Pulmonary artery endothelial cell (primary cell): ENCODE results near the gene C2CD2. TPM values are rescaled to one million over a fixed set of nuclear protein-coding genes. Genes with fewer than 3 reads are reported as not detected.

ENCODE experiments used
- DNase-seq: peaks from one replicate; pipeline ENCODE4 v3.0.0-alpha.2; 2011; ENCODE audit warnings: low read depth, low spot score
- total RNA-seq: library from RNA; depleted of rRNA; stranded (reverse); fragments of >200 nt; gene quantifications from 2 replicates; pipeline ENCODE4 v1.2.3, GENCODE V29; 2014

Gene C2CD2
- total RNA-seq, 1 donor from 2014 or later = 35.1 TPM

DNA sequence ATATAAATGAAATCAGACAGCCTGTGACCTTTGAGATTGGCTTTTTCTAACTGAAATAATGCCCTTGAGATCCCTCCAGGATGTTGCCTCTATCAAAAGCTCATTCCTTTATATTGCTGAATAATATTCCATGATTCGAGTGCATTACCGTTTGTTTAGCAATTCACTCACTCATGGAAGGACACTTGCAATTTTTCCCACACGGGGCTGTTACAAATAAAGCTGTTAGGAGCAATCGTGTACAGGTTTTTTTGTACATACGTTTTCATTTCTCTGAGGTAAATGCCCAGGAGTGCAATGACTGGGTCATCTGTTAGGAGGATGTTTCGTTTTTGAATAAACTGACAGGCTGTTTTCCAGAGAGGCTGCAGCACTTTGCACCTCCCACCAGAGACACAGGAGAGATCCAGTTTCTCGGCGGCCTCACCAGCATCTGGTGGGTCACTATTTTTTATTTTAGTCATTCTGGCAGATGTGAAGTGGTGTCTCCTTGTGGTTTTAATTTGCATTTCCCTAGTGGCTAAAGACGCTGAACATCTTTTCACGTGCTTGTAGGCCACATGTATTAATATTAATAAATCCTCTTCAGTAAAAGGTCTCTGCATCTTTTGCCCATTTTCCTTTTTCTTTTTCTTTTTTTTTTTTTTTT lies 85.6 kb downstream of the C2CD2 start:
- no peak for DNase-seq

DNA sequence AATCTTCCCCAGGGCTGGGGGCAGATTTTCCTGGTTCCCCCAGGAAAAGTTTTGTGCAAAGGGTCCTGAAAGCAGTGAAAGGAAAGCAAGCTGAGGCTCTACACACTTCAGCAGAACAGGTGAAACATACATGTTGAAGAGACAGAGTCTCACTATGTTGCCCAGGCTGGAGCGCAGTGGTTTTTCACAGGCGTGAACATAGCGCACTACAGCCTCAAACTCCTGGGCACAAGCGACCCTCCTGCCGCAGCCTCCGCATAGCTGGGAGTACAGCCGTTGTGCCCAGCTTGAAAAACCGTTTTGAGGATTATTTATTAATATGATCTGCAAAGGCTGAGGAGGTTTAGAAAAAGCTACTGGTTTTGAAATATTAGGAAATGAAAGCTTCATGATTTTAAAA lies 86.5 kb downstream of the C2CD2 start:
- no peak for DNase-seq

DNA sequence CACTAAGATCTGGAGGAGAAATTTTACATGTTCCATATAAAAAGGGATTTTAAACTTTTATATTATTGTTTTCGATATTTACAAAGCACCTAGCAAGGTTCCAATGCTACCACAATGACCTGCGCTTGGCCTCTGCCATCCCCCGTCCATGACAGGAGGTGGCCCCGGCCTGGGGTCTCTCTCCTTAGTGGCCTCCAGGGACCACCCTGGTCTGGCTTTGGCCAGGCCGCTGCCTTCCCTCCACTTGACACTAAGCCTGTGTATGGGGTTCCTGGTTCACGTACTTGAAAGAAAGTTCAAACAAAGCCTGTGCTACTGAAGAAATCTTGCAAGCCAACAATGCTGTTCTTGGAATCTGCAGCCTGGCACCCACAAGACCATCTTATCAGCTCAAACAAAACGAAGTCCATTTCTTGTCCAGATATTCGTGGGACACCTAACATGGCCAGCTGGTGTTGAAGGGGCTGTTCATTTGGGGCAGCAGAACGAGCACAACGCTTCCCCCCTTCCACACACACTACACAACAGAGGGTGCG lies 87.5 kb downstream of the C2CD2 start:
- no peak for DNase-seq

DNA sequence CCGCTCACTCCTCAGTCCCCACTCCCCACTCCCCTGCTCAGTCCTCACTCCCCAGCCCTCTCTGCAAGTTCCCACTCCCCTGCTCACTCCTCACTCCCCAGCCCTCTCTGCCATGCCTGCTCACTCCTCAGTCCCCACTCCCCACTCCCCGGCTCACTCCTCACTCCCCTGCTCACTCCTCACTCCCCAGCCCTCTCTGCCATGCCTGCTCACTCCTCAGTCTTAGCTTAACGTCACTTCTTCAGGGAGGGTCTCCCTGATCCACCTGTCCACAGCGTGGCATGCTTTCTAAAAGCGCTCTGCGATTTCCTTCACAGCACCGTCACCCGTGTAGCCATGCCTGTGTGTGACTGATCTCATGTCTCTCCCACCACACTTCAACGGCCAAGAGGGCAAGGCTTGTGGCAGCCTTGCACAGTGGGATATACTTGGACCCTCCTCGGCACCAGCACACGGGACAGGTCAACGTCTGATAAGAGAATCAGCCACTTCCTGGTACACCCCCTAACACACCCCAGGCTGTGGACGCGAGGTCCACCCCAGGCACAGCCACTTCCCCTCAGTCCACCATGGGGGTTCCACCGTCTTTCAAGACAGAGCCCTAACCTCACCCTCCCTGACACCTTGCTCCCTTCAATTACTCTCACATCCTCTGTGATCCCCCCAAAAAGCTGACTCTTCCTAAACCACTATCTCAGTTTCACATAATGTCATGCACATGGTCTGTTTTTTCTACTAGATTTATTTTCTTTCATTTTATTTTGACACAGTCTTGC lies 88.6 kb downstream of the C2CD2 start:
- DNase-seq = no peak

DNA sequence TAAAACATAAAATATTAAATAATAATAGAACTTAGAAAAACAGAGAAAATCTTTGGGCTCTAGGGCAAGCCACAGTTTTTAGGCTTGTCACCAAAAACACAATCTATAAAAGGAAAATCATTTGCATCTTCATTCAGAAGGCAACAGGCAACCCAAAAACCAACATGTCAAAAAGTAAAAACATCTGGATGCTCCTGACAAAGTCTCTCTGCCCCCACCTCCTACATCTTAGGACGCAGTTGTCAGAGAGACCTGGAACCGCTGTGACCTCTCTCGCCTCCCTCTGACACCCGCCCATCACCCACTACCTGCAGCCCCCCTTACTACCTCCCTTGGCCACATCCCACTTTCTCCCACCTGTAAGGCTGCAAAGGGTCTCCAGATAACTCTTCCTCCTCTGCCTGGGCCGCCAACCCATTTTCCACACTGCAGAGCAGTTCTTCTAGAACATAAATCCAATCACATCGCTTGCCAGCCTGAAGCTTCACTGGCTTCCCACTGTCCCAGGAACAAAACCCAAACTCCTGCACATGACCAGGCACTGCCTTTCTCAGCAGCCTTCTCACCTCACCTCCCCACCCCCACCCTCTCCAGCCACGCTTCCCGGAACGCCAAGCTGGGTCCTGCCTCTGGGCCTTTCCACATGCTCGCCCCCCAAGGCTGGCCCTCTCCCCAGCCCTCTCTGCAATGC lies 89.4 kb downstream of the C2CD2 start:
- DNase-seq = no peak

DNA sequence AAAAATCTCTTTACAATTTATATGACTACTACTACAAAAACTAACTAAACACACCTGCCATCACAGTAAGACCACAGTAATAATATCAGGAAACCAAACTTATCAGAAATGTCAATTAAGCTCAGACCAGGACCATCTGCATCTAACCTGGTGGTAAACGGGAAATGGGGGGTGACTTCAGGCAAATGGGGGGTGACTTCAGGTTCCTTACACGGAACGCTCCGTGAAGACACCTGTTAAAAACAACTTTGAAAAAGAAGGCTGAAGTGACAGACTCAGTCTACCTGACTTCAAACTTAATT lies 90.4 kb downstream of the C2CD2 start:
- DNase-seq = no peak

DNA sequence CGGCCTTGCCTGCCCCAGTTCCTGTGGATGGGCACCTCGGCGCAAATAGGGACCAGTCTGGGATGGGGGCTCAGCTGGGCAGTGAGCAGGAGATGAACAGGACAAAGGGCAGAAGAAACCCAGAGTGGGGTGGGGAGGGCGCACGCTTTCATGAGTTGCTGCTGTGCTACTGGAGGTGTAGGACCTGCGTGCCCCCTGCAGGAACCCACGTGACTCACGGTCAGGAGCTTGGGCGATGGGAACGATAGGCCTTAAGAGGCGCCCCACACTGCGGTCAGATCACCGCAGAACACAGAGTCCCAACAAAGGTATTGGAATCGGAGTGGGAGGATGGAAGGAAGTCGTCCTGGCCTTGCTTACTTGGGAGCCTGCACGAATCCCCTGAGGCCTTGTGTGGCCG lies 91.8 kb downstream of the C2CD2 start:
- no peak for DNase-seq

DNA sequence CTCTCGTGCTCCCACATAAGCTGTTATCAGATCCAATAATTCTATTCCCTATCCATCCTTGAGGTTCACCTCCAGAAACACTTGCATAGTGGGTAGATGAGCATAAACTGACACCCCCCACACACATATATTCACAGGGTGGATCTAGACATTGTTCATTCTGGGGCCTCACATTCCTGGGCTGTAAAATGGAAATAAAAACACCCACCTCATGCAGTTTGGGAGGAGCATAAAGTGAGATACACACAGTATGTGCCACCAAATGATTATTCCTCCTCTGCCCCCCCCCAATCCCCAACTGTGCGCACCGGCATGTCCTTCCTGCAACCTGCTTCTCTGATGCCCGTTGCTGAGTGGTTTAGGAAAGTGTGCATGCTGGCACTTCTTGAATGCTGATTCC lies 92.6 kb downstream of the C2CD2 start:
- no peak for DNase-seq

DNA sequence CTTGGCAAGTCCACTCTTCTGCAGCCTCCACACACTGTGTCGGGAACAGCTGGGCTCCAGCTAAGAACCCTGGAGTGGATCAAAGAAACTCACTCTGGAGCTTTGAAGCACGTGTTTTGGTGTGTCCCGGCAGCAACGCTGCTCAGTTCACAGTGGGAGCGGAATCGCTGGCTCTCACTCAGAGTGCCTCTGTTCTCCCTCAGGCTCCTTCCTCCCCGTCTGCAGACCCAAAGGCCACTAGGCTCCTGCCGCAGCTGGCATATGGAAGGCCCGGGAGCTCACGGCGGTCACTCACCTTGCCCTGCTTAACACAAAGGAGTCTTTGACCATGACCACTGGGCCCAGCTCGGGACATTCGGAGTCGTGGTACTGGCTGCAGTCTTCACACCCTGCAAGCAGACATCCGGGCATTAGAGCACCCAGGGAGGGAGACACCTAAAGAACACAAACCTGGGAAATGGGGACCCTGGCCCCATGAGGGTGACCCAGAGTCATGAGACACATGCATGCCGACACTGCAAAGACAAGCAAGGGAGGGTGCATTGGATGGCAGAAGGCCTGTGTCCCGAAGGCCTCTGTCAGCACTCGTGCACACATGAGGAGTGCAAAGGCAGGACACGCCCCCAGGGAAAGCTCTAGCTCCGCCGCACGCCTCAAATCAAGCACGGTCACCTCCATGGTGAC lies 94.4 kb downstream of the C2CD2 start:
- DNase-seq = no peak

DNA sequence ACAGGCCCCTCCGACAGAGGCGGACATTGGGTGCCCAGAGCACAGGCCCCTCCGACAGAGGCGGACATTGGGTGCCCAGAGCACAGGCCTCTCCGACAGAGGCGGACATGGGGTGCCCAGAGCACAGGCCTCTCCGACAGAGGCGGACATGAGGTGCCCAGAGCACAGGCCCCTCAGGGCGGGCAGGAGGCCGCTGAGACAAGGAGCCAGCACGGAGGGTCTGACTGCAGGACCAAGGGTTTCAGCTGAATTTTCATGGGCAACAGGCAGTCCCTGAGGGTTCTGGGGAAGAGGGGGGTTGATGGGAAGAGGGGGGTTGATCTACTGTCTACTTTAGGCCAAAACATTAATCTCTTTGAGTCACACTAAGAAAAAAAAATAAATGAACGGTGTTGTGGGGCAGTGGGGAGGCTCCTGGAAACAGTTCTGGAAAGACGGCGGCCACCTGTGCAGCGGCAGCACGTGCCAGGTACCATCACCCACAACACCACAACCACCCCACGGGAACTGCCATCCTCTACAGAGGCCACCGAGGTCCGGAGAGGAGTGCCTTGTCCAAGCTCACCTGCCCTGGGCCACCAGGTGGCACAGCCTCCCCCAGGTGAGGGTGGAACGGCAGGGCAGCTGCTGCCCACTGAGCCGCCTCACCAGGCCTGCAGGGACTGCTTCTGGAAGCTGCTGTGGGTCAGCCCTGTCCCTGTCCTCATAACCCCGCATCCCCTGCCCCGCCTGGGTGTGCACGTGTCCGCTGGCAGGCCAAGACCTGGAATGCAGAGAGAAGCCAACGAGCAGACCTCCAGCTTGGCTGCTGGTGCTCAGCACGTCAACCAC lies 95.1 kb downstream of the C2CD2 start:
- no peak for DNase-seq

DNA sequence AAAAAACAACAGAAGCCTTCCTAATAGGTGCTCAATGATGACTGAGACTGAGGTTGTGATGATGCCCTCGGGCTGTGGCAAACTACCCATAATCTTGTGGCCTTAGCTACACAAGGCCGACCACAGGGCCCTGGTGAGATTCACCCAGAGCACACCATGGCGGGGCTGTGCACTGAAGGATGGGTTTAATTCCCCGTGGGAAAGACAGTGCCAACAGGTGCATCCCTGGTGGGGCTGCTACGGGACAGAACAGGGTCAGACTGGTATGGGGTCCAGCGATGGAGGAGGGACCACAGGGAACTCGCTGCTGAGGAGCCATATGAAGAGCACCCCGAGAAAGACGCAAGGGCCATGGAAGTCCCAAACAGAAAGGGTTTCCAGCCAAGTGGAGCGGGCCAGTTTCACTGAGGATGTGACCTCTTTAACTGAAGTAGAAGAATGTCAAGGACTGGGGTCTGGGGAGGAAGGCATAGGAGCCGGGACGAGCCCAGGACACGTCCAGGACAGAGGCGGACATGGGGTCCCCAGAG lies 96.0 kb downstream of the C2CD2 start:
- no peak for DNase-seq

DNA sequence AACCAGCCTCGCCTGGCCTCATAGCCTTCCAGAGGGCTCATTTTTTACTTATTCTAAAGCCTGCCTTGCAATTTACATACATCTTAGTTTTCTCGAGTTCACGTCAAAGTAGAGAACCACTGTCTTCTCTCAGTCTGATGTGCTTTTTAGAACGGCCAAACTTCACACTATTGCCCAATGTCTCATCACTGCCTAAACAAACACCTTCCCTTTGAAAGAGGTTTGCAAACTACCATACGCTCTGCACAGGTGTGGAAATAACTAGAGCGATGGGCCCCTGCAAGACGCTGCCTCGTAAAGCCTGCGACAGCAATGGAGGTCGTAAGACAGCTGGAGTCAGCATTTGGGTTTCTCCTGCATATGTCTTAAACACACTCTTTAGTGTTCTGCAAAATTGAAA lies 97.2 kb downstream of the C2CD2 start:
- DNase-seq = no peak

DNA sequence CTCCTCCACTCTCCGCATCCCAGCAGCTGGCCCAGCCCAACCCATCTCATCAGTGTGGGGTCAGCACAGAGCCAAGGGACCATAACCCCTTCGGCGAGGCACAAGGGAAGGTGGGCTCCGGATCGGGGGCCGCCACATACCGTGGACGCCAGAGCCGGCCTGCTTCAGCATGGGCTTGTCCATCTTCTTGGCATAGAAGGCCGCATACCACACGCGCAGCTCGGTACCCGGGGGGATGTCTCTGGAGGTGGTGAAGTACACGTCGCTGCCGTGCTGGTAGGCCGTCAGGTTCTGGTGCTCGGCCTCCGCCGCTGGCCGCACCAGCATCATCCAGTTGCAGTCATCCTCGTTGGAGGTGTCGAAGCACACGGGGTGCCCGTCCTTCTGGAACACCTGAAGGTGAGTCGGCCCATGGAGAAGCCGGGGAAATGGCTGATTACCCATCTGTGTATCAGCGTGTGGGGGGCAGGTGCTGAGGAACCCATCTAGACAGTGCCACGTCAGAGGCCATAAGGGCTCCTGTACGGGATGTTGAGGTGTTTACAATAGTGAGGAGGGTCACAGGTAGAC lies 99.3 kb downstream of the C2CD2 start:
- no peak for DNase-seq

DNA sequence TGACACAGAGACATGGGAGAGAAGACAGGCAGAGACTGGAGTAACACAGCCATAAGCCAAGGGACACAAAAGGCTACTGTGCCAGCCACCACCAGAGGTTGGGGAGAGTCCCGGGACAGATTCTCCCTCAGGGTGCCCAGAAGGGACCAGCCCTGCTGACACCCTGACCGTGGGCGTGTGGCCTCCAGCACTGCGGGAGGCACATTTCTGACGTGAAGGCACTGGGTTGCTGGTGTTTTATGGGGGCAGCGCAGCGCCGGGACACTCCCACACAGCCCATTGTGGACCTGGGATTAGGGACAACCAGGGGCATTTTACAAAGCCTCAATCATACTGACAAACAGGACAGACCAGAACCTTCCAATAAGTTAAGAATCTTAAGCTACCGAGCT lies 100.9 kb downstream of the C2CD2 start:
- no peak for DNase-seq

DNA sequence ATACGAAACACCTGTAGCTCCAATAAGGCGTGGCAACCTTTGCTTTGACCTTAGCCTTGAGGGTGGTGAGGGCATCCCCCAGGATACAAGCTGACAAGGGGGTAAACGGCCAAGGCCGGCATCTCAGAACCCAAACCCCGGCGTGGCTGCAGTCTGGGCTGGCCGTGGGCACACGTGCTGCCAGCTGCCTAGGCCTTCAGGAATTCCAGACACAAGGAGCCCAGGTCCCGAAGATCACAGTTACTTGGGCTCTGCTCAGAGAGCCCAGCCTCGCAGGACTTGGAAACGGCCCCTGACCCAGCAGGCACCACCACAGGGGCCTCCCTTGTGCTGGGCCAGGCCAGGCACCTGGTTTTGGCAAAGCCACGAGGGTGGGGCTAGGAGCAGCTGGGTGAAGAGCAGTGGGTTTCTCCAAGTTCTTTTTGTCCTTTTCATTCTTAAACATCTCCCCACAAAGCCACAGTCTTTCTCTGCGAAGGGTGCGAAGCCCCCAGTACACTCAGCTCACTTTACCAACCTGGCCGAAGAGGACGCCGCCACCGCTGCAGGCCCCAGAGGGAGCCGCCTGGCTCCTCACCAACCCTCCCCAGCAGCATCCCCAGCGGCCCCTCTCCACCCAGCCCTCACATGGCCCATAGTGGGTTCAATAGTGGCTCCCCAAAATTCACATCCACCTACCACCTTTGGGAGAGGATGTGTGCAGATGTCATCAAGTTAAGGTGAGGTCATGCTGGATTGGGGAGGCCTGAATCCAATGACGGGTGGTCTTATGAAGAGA lies 101.5 kb downstream of the C2CD2 start:
- no peak for DNase-seq

DNA sequence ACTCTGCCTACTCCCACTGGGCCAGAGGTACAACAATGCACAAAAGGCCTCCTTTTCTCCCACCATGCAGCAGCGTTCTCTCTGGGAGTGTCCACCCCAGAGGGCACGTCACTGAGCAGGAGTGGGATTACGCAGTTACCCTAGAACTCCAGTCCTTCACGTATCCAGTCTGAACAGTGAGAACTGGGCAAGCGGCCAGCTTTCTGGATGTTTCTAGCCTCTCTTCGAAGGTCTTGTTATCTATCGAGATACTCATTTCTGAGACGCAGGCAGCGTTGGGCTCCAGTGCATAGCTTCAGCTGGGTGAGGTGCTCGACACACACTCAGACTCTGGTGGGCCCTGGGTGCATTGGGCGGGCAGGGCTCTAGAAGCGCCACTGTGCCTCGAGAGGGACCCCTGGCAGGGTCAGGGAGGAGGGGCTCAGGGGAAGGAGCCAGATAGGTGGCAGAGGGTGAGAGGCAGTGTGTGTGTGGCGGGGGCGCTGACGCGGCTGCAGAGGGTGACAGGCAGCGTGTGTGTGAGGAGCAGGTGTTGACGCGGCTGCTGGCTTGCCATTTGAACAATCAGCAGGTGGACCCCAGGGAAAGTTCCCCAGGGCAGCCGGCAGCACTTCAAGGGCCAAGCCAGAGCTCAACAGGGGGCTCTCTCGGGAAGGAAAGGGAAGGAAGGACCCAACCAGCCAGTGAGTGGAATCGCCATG lies 102.6 kb downstream of the C2CD2 start:
- no peak for DNase-seq

DNA sequence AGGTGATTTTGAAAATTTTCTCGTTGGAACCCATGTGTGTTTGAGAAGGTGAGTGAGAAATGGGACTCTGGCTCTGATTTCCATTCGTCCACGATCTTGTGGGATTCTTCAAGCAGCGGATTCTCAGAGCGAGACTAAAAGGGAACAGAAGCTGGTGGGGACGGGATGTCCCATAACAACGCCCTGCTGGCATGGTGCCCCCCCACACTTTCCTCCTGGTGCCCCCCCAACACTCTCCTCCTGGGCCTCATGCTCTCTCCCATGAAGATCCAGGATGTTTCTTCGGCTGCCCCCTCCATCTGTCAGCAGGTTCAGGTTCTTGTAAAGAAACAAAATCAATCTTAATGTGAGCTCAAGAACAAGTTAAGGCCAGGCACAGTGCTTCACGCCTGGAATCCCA lies 103.7 kb downstream of the C2CD2 start:
- DNase-seq = no peak

DNA sequence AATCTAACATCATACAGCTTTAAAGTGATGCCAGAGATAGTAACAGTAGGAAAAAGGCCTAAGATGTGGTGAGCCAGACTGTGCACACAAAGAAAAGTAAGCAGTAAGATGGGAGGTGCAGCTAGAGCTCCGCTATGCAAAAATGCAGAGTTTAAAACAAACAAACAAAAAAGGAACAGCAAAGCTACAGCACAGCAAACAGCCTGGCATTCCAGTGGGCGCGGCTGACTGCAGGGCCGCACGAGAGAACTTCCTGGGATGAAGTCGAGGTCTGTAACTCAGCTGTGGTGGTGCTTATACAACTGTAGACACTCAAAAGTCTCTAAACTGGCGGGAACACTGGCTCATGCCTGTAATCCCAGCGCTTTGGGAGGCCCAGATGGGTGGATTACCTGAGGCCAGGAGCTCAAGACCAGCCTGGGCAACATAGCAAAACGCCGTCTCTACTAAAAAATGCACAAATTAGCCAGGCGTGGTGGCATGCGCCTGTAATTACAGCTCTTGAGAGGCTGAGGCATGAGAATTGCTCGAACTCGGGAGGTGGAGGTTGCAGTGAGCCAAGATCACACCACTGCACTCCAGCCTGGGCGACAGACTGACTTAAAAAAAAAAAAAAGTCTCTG lies 104.7 kb downstream of the C2CD2 start:
- DNase-seq = no peak

DNA sequence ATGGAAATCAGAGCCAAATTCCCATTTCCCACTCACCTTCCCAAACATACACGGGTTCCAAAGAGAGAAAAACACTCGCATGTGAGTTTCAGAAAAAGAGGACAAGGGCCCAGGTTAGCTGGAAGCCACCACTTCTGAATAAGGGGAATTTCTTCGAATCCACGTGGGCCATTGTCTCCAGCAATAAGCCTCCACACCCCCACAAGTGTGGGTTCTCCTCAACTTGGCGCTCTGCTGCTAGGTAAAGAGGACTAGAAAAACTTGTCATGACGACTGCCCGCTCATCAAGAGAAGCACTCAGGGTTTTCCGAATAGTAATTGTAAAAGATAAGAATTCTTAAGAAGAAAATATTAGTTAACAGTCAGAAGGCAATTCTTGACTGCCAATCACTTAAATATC lies 105.3 kb downstream of the C2CD2 start:
- DNase-seq = no peak
